Measurements from ENCODE around the gene SYNM.

Gene SYNM

GRCh38 chr15:99117563-99118257 is 12.8 kb downstream of the SYNM start:
- H3K27ac ChIP-seq: no peak overlapping the region
- ChIA-PET CTCF (interaction anchor here (0.5 to 1.0 kb wide), 2 partner anchors 17 to 473 kb away, joined by 4 read pairs; no protein-coding TSS in a partner anchor), POLR2A (ENCODE audit: low non-redundant PET) (no interaction called here)
- TF ChIP-seq CTCF (conservative IDR thresholded peaks at IDR 0.05; ENCODE audit: low read depth): no peak
- DNase-seq (ENCODE audit: low spot score): no peak

- ChIA-PET POLR2A (ENCODE audit: low non-redundant PET) (no interaction called here), CTCF (interaction anchor here (1.0 kb wide), 1 partner anchor 18 kb away, joined by 4 read pairs; no protein-coding TSS in a partner anchor)
- TF ChIP-seq CTCF (conservative IDR thresholded peaks at IDR 0.05; ENCODE audit: low read depth): no peak
- DNase-seq (ENCODE audit: low spot score): no peak
- no peak overlapping the region for H3K27ac ChIP-seq
Measured at GRCh38 chr15:99118258-99118632, 13.4 kb downstream of the SYNM start.

GRCh38 chr15:99118801-99119546 is 14.1 kb downstream of the SYNM start:
- no peak for TF ChIP-seq CTCF (conservative IDR thresholded peaks at IDR 0.05; ENCODE audit: low read depth)
- DNase-seq (ENCODE audit: low spot score): no peak
- ChIA-PET POLR2A (ENCODE audit: low non-redundant PET) (no interaction called here), CTCF (no interaction called here)
- no peak overlapping the region for H3K27ac ChIP-seq

GRCh38 chr15:99120050-99120777 is 15.3 kb downstream of the SYNM start:
- ChIA-PET CTCF (interaction anchor here (0.6 kb wide), 1 partner anchor 31 kb away, joined by 3 read pairs; no protein-coding TSS in a partner anchor), POLR2A (ENCODE audit: low non-redundant PET) (no interaction called here)
- H3K27ac ChIP-seq: no peak overlapping the region
- TF ChIP-seq CTCF (conservative IDR thresholded peaks at IDR 0.05; ENCODE audit: low read depth): no peak
- DNase-seq (ENCODE audit: low spot score): no peak

- no peak for TF ChIP-seq CTCF (conservative IDR thresholded peaks at IDR 0.05; ENCODE audit: low read depth)
- POLR2A ChIA-PET (ENCODE audit: low non-redundant PET): no interaction called here
- CTCF ChIA-PET: interaction anchor here (0.6 kb wide), 1 partner anchor 32 kb away, joined by 3 read pairs; no protein-coding TSS in a partner anchor
- no peak overlapping the region for H3K27ac ChIP-seq
- DNase-seq (ENCODE audit: low spot score): no peak
Measured at GRCh38 chr15:99121207-99121606, 16.3 kb downstream of the SYNM start.

- POLR2A ChIA-PET (ENCODE audit: low non-redundant PET): no interaction called here
- CTCF ChIA-PET: interaction anchor here (0.6 kb wide), 1 partner anchor 100 kb away, joined by 6 read pairs; no protein-coding TSS in a partner anchor
- no peak for TF ChIP-seq CTCF (conservative IDR thresholded peaks at IDR 0.05; ENCODE audit: low read depth)
- H3K27ac ChIP-seq: no peak overlapping the region
- no peak for DNase-seq (ENCODE audit: low spot score)
Measured at GRCh38 chr15:99121691-99122410, 17.0 kb downstream of the SYNM start.
